ENCODE measurements around the gene CPED1.

DNA sequence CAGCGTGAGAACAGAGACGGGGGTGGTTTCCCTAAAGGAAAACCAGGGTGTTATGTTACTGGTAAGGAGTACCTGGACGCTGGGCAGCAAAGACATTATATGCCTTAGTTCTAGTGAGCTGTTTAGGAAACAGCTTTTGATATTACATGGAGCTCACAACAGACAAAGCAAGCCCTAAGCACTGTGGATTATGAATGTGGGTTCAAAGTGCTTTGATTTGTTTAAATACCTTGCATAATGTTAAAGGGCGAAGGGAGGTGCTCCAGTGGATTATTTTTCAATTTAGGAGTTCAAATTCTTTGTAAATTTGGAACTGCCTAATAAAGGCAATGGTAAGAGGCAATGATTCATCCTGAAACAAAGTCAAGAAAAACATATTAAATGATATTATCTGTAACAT is 354.1 kb downstream of the CPED1 start:
- TF ChIP-seq, protein P1, sequence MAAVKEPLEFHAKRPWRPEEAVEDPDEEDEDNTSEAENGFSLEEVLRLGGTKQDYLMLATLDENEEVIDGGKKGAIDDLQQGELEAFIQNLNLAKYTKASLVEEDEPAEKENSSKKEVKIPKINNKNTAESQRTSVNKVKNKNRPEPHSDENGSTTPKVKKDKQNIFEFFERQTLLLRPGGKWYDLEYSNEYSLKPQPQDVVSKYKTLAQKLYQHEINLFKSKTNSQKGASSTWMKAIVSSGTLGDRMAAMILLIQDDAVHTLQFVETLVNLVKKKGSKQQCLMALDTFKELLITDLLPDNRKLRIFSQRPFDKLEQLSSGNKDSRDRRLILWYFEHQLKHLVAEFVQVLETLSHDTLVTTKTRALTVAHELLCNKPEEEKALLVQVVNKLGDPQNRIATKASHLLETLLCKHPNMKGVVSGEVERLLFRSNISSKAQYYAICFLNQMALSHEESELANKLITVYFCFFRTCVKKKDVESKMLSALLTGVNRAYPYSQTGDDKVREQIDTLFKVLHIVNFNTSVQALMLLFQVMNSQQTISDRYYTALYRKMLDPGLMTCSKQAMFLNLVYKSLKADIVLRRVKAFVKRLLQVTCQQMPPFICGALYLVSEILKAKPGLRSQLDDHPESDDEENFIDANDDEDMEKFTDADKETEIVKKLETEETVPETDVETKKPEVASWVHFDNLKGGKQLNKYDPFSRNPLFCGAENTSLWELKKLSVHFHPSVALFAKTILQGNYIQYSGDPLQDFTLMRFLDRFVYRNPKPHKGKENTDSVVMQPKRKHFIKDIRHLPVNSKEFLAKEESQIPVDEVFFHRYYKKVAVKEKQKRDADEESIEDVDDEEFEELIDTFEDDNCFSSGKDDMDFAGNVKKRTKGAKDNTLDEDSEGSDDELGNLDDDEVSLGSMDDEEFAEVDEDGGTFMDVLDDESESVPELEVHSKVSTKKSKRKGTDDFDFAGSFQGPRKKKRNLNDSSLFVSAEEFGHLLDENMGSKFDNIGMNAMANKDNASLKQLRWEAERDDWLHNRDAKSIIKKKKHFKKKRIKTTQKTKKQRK (IDR thresholded peaks at IDR 0.05; ENCODE audit: low read depth, low read length), result no peak
- TF ChIP-seq CEBPB (IDR thresholded peaks at IDR 0.05; ENCODE audit: borderline replicate concordance in 1 of 2, low read depth in 2 of 2, low read length in 2 of 2) (no peak), SPI1 (IDR thresholded peaks at IDR 0.05; ENCODE audit: borderline replicate concordance, insufficient read depth, low read depth, low read length) (no peak)
- TF ChIP-seq, protein P2, sequence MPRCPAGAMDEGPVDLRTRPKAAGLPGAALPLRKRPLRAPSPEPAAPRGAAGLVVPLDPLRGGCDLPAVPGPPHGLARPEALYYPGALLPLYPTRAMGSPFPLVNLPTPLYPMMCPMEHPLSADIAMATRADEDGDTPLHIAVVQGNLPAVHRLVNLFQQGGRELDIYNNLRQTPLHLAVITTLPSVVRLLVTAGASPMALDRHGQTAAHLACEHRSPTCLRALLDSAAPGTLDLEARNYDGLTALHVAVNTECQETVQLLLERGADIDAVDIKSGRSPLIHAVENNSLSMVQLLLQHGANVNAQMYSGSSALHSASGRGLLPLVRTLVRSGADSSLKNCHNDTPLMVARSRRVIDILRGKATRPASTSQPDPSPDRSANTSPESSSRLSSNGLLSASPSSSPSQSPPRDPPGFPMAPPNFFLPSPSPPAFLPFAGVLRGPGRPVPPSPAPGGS (IDR thresholded peaks at IDR 0.05; ENCODE audit: borderline replicate concordance, insufficient read depth, low read depth, low read length, poor library complexity, severe bottlenecking), result no peak
